GM06990 (cell line): Measurements from ENCODE around the gene CCDC137.

ENCODE experiments used
- DNase-seq: peaks from one replicate; pipeline ENCODE4 v3.0.0-alpha.2; 2011; ENCODE audit not compliant: insufficient read length; ENCODE audit errors: extremely low read depth
- H3K27me3 ChIP-seq: replicated peaks from 2 replicates; pipeline ENCODE4 v1.6.0; 2011; ENCODE audit warnings: low read length; ENCODE audit not compliant: control insufficient read depth, insufficient read depth
- H3K36me3 ChIP-seq: 2 replicates; pipeline ENCODE4 v1.5.1; 2011; ENCODE audit warnings: low read length; ENCODE audit not compliant: control insufficient read depth, insufficient read depth
- H3K4me3 ChIP-seq: replicated peaks from 2 replicates; pipeline ENCODE4 v1.5.1; 2011; ENCODE audit warnings: low read depth, mild to moderate bottlenecking, control low read depth, low read length
- CTCF ChIP-seq: IDR thresholded peaks from 2 replicates; pipeline ENCODE4 v1.5.1; 2011; ENCODE audit warnings: low read length, control low read depth, mild to moderate bottlenecking, inconsistent platforms; ENCODE audit not compliant: insufficient read depth, poor library complexity, severe bottlenecking

Gene CCDC137

GRCh38 chr17:81714412-81715106 lies 48.0 kb downstream of the CCDC137 start:
- no peaks in the 10 kb centered on the region for H3K27me3 ChIP-seq
- no peak for DNase-seq
- no peak for TF ChIP-seq CTCF
- H3K4me3 ChIP-seq = no peak overlapping the region
- H3K36me3 ChIP-seq = peaks cover 4% of the 10 kb centered on the region

GRCh38 chr17:81715107-81715871 lies 48.8 kb downstream of the CCDC137 start:
- no peak for TF ChIP-seq CTCF
- Histone ChIP-seq H3K36me3 (peaks cover 4% of the 10 kb centered on the region), H3K27me3 (no peaks in the 10 kb centered on the region), H3K4me3 (no peak overlapping the region)
- DNase-seq = no peak

- no peak for TF ChIP-seq CTCF
- H3K27me3 ChIP-seq = no peaks in the 10 kb centered on the region
- H3K4me3 ChIP-seq = no peak overlapping the region
- peaks cover 4% of the 10 kb centered on the region for H3K36me3 ChIP-seq
- no peak for DNase-seq
These were observed 49.5 kb downstream of the CCDC137 start for GRCh38 chr17:81715872-81716673.

- Histone ChIP-seq H3K27me3 (no peaks in the 10 kb centered on the region), H3K4me3 (no peak overlapping the region), H3K36me3 (peaks cover 4% of the 10 kb centered on the region)
- no peak for TF ChIP-seq CTCF
- no peak for DNase-seq
These were observed 50.1 kb downstream of the CCDC137 start for GRCh38 chr17:81716674-81716996.

- Histone ChIP-seq H3K27me3 (no peaks in the 10 kb centered on the region), H3K36me3 (peaks cover 4% of the 10 kb centered on the region), H3K4me3 (no peak overlapping the region)
- no peak for DNase-seq
- TF ChIP-seq CTCF = no peak
These were observed 50.7 kb downstream of the CCDC137 start for GRCh38 chr17:81717049-81717765.
